ENCODE data around the gene TCF7.

- TF ChIP-seq CTCF (IDR thresholded peaks at IDR 0.05; ENCODE audit: insufficient read depth, low read length), result no peak
- TF ChIP-seq POLR2AphosphoS5 (IDR thresholded peaks at IDR 0.05; ENCODE audit: low read depth), result no peak
- no peak for TF ChIP-seq REST (IDR thresholded peaks at IDR 0.05; ENCODE audit: insufficient replicate concordance, low read depth)
These were observed 3.8 kb downstream of the TCF7 start for GRCh38 chr5:134118212-134118835.

Measured in HL-60 (cell line).